ENCODE measurements around the gene ASTN2. TPM values are rescaled to one million over a fixed set of nuclear protein-coding genes. Genes with fewer than 3 reads are reported as not detected.

The ASTN2 gene
- total and polyA plus RNA-seq, 2 experiments from 2014 or later = 7.0 to 24.6 TPM

DNA sequence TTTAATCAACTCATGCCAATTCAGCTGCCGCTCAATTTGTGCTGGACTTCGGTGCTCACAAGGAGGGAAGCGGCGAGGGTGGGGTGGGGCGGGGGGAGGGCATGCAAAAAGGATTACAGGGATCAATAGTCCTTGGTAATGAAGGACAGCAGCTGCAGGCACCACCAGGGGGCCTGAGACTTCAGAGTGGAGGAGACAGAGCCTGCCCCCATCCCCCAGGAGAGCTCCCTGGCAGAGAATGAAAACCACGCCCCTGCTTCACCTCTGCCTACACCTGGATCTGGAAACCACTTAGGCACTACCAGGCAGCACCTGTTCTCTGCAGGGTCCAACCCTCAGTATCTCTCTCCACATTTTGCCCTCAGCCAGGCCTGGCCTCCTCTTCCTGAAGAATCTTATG lies 572.2 kb downstream of the ASTN2 start:
- Mint-ChIP-seq H3K4me1 (peaks cover 26% of the 10 kb centered on the region), H3K36me3 (ENCODE audit: low read depth) (peaks cover 15% of the 10 kb centered on the region; the same call in 2 of the 3 replicates), H3K27ac (no peak overlapping the region), H3K4me3 (no peak overlapping the region), H3K9me3 (peaks cover 13% of the 10 kb centered on the region; the same call in 2 of the 3 replicates), H3K27me3 (ENCODE audit: insufficient read depth, low read depth, poor library complexity) (peaks cover 8% of the 10 kb centered on the region)
- no peaks in the 10 kb centered on the region for H3K79me2 ChIP-seq (replicated peaks; ENCODE audit: insufficient read depth)
- no peak overlapping the region for H3K27ac ChIP-seq (ENCODE audit: low read depth)
- H3K4me3 ChIP-seq = no peak overlapping the region
- H3K36me3 ChIP-seq (ENCODE audit: insufficient read depth) = no peaks in the 10 kb centered on the region
- no peak for TF ChIP-seq ZNF331 (CRISPR knock-in tag; IDR thresholded peaks at IDR 0.05; ENCODE audit: low read depth)
- TF ChIP-seq EZH2 (IDR thresholded peaks at IDR 0.05; ENCODE audit: low read depth, unreplicated experiment) = no peak
- TF ChIP-seq JUNB (IDR thresholded peaks at IDR 0.05; ENCODE audit: unreplicated experiment) = no peak
- no peak for TF ChIP-seq STAT1 (IDR thresholded peaks at IDR 0.05; ENCODE audit: unreplicated experiment)
- TF ChIP-seq NANOG (IDR thresholded peaks at IDR 0.05; ENCODE audit: borderline replicate concordance) = no peak; the same call in 1 of the 2 replicates
- TF ChIP-seq, protein P1, sequence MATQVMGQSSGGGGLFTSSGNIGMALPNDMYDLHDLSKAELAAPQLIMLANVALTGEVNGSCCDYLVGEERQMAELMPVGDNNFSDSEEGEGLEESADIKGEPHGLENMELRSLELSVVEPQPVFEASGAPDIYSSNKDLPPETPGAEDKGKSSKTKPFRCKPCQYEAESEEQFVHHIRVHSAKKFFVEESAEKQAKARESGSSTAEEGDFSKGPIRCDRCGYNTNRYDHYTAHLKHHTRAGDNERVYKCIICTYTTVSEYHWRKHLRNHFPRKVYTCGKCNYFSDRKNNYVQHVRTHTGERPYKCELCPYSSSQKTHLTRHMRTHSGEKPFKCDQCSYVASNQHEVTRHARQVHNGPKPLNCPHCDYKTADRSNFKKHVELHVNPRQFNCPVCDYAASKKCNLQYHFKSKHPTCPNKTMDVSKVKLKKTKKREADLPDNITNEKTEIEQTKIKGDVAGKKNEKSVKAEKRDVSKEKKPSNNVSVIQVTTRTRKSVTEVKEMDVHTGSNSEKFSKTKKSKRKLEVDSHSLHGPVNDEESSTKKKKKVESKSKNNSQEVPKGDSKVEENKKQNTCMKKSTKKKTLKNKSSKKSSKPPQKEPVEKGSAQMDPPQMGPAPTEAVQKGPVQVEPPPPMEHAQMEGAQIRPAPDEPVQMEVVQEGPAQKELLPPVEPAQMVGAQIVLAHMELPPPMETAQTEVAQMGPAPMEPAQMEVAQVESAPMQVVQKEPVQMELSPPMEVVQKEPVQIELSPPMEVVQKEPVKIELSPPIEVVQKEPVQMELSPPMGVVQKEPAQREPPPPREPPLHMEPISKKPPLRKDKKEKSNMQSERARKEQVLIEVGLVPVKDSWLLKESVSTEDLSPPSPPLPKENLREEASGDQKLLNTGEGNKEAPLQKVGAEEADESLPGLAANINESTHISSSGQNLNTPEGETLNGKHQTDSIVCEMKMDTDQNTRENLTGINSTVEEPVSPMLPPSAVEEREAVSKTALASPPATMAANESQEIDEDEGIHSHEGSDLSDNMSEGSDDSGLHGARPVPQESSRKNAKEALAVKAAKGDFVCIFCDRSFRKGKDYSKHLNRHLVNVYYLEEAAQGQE (IDR thresholded peaks at IDR 0.05; ENCODE audit: unreplicated experiment) = no peak
- TF ChIP-seq, protein P2, sequence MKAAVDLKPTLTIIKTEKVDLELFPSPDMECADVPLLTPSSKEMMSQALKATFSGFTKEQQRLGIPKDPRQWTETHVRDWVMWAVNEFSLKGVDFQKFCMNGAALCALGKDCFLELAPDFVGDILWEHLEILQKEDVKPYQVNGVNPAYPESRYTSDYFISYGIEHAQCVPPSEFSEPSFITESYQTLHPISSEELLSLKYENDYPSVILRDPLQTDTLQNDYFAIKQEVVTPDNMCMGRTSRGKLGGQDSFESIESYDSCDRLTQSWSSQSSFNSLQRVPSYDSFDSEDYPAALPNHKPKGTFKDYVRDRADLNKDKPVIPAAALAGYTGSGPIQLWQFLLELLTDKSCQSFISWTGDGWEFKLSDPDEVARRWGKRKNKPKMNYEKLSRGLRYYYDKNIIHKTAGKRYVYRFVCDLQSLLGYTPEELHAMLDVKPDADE (IDR thresholded peaks at IDR 0.05) = no peak
- TF ChIP-seq, protein P3, sequence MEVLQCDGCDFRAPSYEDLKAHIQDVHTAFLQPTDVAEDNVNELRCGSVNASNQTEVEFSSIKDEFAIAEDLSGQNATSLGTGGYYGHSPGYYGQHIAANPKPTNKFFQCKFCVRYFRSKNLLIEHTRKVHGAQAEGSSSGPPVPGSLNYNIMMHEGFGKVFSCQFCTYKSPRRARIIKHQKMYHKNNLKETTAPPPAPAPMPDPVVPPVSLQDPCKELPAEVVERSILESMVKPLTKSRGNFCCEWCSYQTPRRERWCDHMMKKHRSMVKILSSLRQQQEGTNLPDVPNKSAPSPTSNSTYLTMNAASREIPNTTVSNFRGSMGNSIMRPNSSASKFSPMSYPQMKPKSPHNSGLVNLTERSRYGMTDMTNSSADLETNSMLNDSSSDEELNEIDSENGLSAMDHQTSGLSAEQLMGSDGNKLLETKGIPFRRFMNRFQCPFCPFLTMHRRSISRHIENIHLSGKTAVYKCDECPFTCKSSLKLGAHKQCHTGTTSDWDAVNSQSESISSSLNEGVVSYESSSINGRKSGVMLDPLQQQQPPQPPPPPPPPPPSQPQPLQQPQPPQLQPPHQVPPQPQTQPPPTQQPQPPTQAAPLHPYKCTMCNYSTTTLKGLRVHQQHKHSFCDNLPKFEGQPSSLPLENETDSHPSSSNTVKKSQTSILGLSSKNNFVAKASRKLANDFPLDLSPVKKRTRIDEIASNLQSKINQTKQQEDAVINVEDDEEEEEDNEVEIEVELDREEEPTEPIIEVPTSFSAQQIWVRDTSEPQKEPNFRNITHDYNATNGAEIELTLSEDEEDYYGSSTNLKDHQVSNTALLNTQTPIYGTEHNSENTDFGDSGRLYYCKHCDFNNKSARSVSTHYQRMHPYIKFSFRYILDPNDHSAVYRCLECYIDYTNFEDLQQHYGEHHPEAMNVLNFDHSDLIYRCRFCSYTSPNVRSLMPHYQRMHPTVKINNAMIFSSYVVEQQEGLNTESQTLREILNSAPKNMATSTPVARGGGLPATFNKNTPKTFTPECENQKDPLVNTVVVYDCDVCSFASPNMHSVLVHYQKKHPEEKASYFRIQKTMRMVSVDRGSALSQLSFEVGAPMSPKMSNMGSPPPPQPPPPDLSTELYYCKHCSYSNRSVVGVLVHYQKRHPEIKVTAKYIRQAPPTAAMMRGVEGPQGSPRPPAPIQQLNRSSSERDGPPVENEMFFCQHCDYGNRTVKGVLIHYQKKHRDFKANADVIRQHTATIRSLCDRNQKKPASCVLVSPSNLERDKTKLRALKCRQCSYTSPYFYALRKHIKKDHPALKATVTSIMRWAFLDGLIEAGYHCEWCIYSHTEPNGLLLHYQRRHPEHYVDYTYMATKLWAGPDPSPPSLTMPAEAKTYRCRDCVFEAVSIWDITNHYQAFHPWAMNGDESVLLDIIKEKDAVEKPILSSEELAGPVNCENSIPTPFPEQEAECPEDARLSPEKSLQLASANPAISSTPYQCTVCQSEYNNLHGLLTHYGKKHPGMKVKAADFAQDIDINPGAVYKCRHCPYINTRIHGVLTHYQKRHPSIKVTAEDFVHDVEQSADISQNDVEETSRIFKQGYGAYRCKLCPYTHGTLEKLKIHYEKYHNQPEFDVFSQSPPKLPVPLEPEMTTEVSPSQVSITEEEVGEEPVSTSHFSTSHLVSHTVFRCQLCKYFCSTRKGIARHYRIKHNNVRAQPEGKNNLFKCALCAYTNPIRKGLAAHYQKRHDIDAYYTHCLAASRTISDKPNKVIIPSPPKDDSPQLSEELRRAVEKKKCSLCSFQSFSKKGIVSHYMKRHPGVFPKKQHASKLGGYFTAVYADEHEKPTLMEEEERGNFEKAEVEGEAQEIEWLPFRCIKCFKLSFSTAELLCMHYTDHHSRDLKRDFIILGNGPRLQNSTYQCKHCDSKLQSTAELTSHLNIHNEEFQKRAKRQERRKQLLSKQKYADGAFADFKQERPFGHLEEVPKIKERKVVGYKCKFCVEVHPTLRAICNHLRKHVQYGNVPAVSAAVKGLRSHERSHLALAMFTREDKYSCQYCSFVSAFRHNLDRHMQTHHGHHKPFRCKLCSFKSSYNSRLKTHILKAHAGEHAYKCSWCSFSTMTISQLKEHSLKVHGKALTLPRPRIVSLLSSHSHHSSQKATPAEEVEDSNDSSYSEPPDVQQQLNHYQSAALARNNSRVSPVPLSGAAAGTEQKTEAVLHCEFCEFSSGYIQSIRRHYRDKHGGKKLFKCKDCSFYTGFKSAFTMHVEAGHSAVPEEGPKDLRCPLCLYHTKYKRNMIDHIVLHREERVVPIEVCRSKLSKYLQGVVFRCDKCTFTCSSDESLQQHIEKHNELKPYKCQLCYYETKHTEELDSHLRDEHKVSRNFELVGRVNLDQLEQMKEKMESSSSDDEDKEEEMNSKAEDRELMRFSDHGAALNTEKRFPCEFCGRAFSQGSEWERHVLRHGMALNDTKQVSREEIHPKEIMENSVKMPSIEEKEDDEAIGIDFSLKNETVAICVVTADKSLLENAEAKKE (CRISPR knock-in tag; IDR thresholded peaks at IDR 0.05) = 0 out of 2 replicates have a peak, but pooled peaks have one; percentile 19
- TF ChIP-seq, protein P4, sequence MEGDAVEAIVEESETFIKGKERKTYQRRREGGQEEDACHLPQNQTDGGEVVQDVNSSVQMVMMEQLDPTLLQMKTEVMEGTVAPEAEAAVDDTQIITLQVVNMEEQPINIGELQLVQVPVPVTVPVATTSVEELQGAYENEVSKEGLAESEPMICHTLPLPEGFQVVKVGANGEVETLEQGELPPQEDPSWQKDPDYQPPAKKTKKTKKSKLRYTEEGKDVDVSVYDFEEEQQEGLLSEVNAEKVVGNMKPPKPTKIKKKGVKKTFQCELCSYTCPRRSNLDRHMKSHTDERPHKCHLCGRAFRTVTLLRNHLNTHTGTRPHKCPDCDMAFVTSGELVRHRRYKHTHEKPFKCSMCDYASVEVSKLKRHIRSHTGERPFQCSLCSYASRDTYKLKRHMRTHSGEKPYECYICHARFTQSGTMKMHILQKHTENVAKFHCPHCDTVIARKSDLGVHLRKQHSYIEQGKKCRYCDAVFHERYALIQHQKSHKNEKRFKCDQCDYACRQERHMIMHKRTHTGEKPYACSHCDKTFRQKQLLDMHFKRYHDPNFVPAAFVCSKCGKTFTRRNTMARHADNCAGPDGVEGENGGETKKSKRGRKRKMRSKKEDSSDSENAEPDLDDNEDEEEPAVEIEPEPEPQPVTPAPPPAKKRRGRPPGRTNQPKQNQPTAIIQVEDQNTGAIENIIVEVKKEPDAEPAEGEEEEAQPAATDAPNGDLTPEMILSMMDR (conservative IDR thresholded peaks at IDR 0.05; ENCODE audit: low read depth in 2 of 2) = peak; percentile 36 to 58
- TF ChIP-seq CREB1 (CRISPR knock-in tag; IDR thresholded peaks at IDR 0.05; ENCODE audit: low read depth) = no peak
- no peak for TF ChIP-seq POLR2AphosphoS5 (IDR thresholded peaks at IDR 0.05; ENCODE audit: low read depth)
- TF ChIP-seq EZH2phosphoT487 (IDR thresholded peaks at IDR 0.05; ENCODE audit: unreplicated experiment) = no peak
- TF ChIP-seq ZNF114 (CRISPR knock-in tag; IDR thresholded peaks at IDR 0.05) = no peak
- no peaks in the 10 kb centered on the region for H4K20me1 ChIP-seq (replicated peaks; ENCODE audit: insufficient read depth)
- ATAC-seq = peak; percentile 97
- H2AFZ ChIP-seq = no peak overlapping the region
- no peaks in the 10 kb centered on the region for H3K9me2 ChIP-seq (ENCODE audit: insufficient read depth)
- peak; percentile 86 for DNase-seq (ENCODE audit: low spot score)
- H3F3A ChIP-seq (replicated peaks; ENCODE audit: low read depth) = no peaks in the 10 kb centered on the region
- peak overlapping the region; percentile 53; the same call in 1 of the 2 replicates for H3K4me2 ChIP-seq
- H3K27me3 ChIP-seq (ENCODE audit: insufficient read depth) = no peaks in the 10 kb centered on the region
- peaks cover 28% of the 10 kb centered on the region for H3K4me1 ChIP-seq (ENCODE audit: insufficient read depth)

Data from GM23338 (cell line).